Measurements from ENCODE around the gene MIS18A. TPM values are rescaled to one million over a fixed set of nuclear protein-coding genes. Genes with fewer than 3 reads are reported as not detected.

Gene MIS18A
- total RNA-seq, 4 donors from 2014 or later = 0.51 to 2.7 (median 0.87) TPM

- Histone ChIP-seq H3K9me3 (no peaks in the 10 kb centered on the region), H3K4me3 (no peak overlapping the region), H3K4me1 (no peaks in the 10 kb centered on the region), H3K36me3 (no peaks in the 10 kb centered on the region), H3K27me3 (no peaks in the 10 kb centered on the region), H3K27ac (no peak overlapping the region)
- TF ChIP-seq CTCF (IDR thresholded peaks at IDR 0.05 in 4 of 5, conservative IDR thresholded peaks at IDR 0.05 in 1 of 5) = no peak
- TF ChIP-seq POLR2A (IDR thresholded peaks at IDR 0.05) = no peak
- intact Hi-C loops (cut with DNase I; ENCODE audit: low total_unique reads) = no loop called here
- DNase-seq (no peak), ATAC-seq (no peak)
- in situ Hi-C loops (cut with MboI; ENCODE audit: low sequenced_read_pairs in 4 of 4) = no loop called here
These were observed 40.8 kb downstream of the MIS18A start for GRCh38 chr21:32238063-32238462.

GRCh38 chr21:32237021-32237420 is 41.8 kb downstream of the MIS18A start:
- Histone ChIP-seq H3K9me3 (no peaks in the 10 kb centered on the region), H3K36me3 (no peaks in the 10 kb centered on the region), H3K4me3 (no peak overlapping the region), H3K4me1 (no peaks in the 10 kb centered on the region), H3K27me3 (no peaks in the 10 kb centered on the region), H3K27ac (no peak overlapping the region)
- in situ Hi-C loops (cut with MboI; ENCODE audit: low sequenced_read_pairs in 4 of 4) = no loop called here
- intact Hi-C loops (cut with DNase I; ENCODE audit: low total_unique reads) = no loop called here
- ATAC-seq = no peak
- no peak for DNase-seq
- no peak for TF ChIP-seq CTCF (IDR thresholded peaks at IDR 0.05 in 4 of 5, conservative IDR thresholded peaks at IDR 0.05 in 1 of 5)
- TF ChIP-seq POLR2A (IDR thresholded peaks at IDR 0.05) = no peak

GRCh38 chr21:32233722-32234301 is 45.0 kb downstream of the MIS18A start:
- in situ Hi-C loops (cut with MboI; ENCODE audit: low sequenced_read_pairs in 4 of 4) (no loop called here), intact Hi-C loops (cut with DNase I; ENCODE audit: low total_unique reads) (no loop called here)
- no peak for DNase-seq

GRCh38 chr21:32233055-32233546 is 45.7 kb downstream of the MIS18A start:
- no peak for TF ChIP-seq CTCF (IDR thresholded peaks at IDR 0.05 in 4 of 5, conservative IDR thresholded peaks at IDR 0.05 in 1 of 5)
- no peak for TF ChIP-seq POLR2A (IDR thresholded peaks at IDR 0.05)
- in situ Hi-C loops (cut with MboI; ENCODE audit: low sequenced_read_pairs in 4 of 4) (no loop called here), intact Hi-C loops (cut with DNase I; ENCODE audit: low total_unique reads) (no loop called here)
- H3K4me3 ChIP-seq = no peak overlapping the region
- no peak for ATAC-seq
- H3K36me3 ChIP-seq = no peaks in the 10 kb centered on the region
- H3K9me3 ChIP-seq = no peaks in the 10 kb centered on the region
- no peaks in the 10 kb centered on the region for H3K27me3 ChIP-seq
- H3K27ac ChIP-seq = no peak overlapping the region
- no peak for DNase-seq
- no peaks in the 10 kb centered on the region for H3K4me1 ChIP-seq

More at GRCh38 chr21:32233722-32234301, 45.0 kb downstream of the MIS18A start:
- Histone ChIP-seq H3K27ac (no peak overlapping the region), H3K9me3 (no peaks in the 10 kb centered on the region), H3K4me3 (no peak overlapping the region), H3K36me3 (no peaks in the 10 kb centered on the region), H3K4me1 (no peaks in the 10 kb centered on the region), H3K27me3 (no peaks in the 10 kb centered on the region)
- no peak for ATAC-seq
- TF ChIP-seq CTCF (IDR thresholded peaks at IDR 0.05 in 4 of 5, conservative IDR thresholded peaks at IDR 0.05 in 1 of 5) (no peak), POLR2A (IDR thresholded peaks at IDR 0.05) (no peak)

GRCh38 chr21:32226444-32226843 is 52.4 kb downstream of the MIS18A start:
- no peak overlapping the region for H3K27ac ChIP-seq
- no peak for TF ChIP-seq CTCF (IDR thresholded peaks at IDR 0.05 in 4 of 5, conservative IDR thresholded peaks at IDR 0.05 in 1 of 5)
- no peak for TF ChIP-seq POLR2A (IDR thresholded peaks at IDR 0.05)
- no peaks in the 10 kb centered on the region for H3K36me3 ChIP-seq
- H3K9me3 ChIP-seq = no peaks in the 10 kb centered on the region
- DNase-seq (no peak), ATAC-seq (no peak)
- no peaks in the 10 kb centered on the region for H3K27me3 ChIP-seq
- intact Hi-C loops (cut with DNase I; ENCODE audit: low total_unique reads) = no loop called here
- in situ Hi-C loops (cut with MboI; ENCODE audit: low sequenced_read_pairs in 4 of 4) = no loop called here
- no peaks in the 10 kb centered on the region for H3K4me1 ChIP-seq
- no peak overlapping the region for H3K4me3 ChIP-seq

Data from gastrocnemius medialis (tissue), 4 donors.